ENCODE results near the gene RAB33B.

Gene RAB33B

GRCh38 chr4:139453041-139453370 is 915 bp upstream of the RAB33B start:
- in situ Hi-C loops (cut with MboI; ENCODE audit: low pct_unique_long_range_greater_than_20kb, low sequenced_read_pairs, unreplicated experiment): no loop called here
- peak; percentile 75 for DNase-seq (ENCODE audit: low spot score)
- peak; percentile 39 for TF ChIP-seq CTCF (IDR thresholded peaks at IDR 0.05; ENCODE audit: extremely low read depth, insufficient read depth, missing control alignments)

- in situ Hi-C loops (cut with MboI; ENCODE audit: low pct_unique_long_range_greater_than_20kb, low sequenced_read_pairs, unreplicated experiment): no loop called here
- TF ChIP-seq CTCF (IDR thresholded peaks at IDR 0.05; ENCODE audit: extremely low read depth, insufficient read depth, missing control alignments): no peak
- peak; percentile 95 for DNase-seq (ENCODE audit: low spot score)
These were observed 380 bp upstream of the RAB33B start for GRCh38 chr4:139453371-139454110.

GRCh38 chr4:139455126-139455538 is 1.2 kb downstream of the RAB33B start:
- DNase-seq (ENCODE audit: low spot score): no peak
- TF ChIP-seq CTCF (IDR thresholded peaks at IDR 0.05; ENCODE audit: extremely low read depth, insufficient read depth, missing control alignments): no peak
- in situ Hi-C loops (cut with MboI; ENCODE audit: low pct_unique_long_range_greater_than_20kb, low sequenced_read_pairs, unreplicated experiment): no loop called here

- in situ Hi-C loops (cut with MboI; ENCODE audit: low pct_unique_long_range_greater_than_20kb, low sequenced_read_pairs, unreplicated experiment): no loop called here
- TF ChIP-seq CTCF (IDR thresholded peaks at IDR 0.05; ENCODE audit: extremely low read depth, insufficient read depth, missing control alignments): no peak
- DNase-seq (ENCODE audit: low spot score): no peak
These were observed 3.4 kb downstream of the RAB33B start for GRCh38 chr4:139457318-139457717.

GRCh38 chr4:139458543-139458942 is 4.6 kb downstream of the RAB33B start:
- no peak for DNase-seq (ENCODE audit: low spot score)

GRCh38 chr4:139458999-139459398 is 5.1 kb downstream of the RAB33B start:
- TF ChIP-seq CTCF (IDR thresholded peaks at IDR 0.05; ENCODE audit: extremely low read depth, insufficient read depth, missing control alignments): no peak
- no peak for DNase-seq (ENCODE audit: low spot score)
- in situ Hi-C loops (cut with MboI; ENCODE audit: low pct_unique_long_range_greater_than_20kb, low sequenced_read_pairs, unreplicated experiment): no loop called here

More at GRCh38 chr4:139458543-139458942, 4.6 kb downstream of the RAB33B start:
- no peak for TF ChIP-seq CTCF (IDR thresholded peaks at IDR 0.05; ENCODE audit: extremely low read depth, insufficient read depth, missing control alignments)
- in situ Hi-C loops (cut with MboI; ENCODE audit: low pct_unique_long_range_greater_than_20kb, low sequenced_read_pairs, unreplicated experiment): no loop called here

Measured in GM13977 (cell line).